Tibial nerve (tissue), 4 donors: ENCODE measurements around the gene E2F4.

ENCODE experiments used
- CTCF ChIP-seq, 5 experiments: fragments of 200-600 bp in 3 of 5; fragments of 450-650 bp in 2 of 5; sonication (generic) in 3 of 5; IDR thresholded peaks; one replicate each; pipeline ENCODE4 v1.5.1; 2016 to 2019; ENCODE audit warnings: antibody characterized with exemption in 5 of 5, mild to moderate bottlenecking in 3 of 5, moderate library complexity in 2 of 5
- EP300 ChIP-seq, 2 donors: sonication (generic); formaldehyde crosslinking; IDR thresholded peaks; one replicate each; pipeline ENCODE4 v1.6.1; 2017; ENCODE audit warnings: antibody characterized with exemption in 2 of 2, mild to moderate bottlenecking in 1 of 2

GRCh38 chr16:67200491-67200890 is 8.5 kb downstream of the E2F4 start:
- TF ChIP-seq CTCF (IDR thresholded peaks at IDR 0.05) (no peak), EP300 (IDR thresholded peaks at IDR 0.05) (no peak)
